HepG2 (cell line): Measurements from ENCODE around the gene BTBD3. TPM values are rescaled to one million over a fixed set of nuclear protein-coding genes. Genes with fewer than 3 reads are reported as not detected.

Source experiments
- ARID4A ChIP-seq: sonication (generic); formaldehyde crosslinking; IDR thresholded peaks from 2 replicates; pipeline ENCODE4 v1.5.0; 2020; ENCODE audit warnings: mild to moderate bottlenecking, missing genetic modification reagents, borderline replicate concordance
- ATF7-NPFF ChIP-seq: sonication (generic); formaldehyde crosslinking; IDR thresholded peaks from 2 replicates; pipeline ENCODE4 v1.8.1; 2023; ENCODE audit warnings: mild to moderate bottlenecking, low read depth, missing genetic modification reagents, moderate library complexity
- CCDC6 ChIP-seq: sonication (generic); formaldehyde crosslinking; IDR thresholded peaks from 2 replicates; pipeline ENCODE4 v1.8.1; 2022; ENCODE audit warnings: mild to moderate bottlenecking, missing genetic modification reagents, moderate library complexity
- GATA4 ChIP-seq: sonication (generic); IDR thresholded peaks from 2 replicates; pipeline ENCODE4 v1.6.1; 2016; ENCODE audit warnings: antibody characterized with exemption, low read depth, borderline replicate concordance
- GMEB1 ChIP-seq: sonication (generic); formaldehyde crosslinking; IDR thresholded peaks from 2 replicates; pipeline ENCODE4 v1.5.1; 2020; ENCODE audit warnings: missing genetic modification reagents, mild to moderate bottlenecking, borderline replicate concordance
- HOXD1 ChIP-seq: sonication (generic); formaldehyde crosslinking; IDR thresholded peaks from 2 replicates; pipeline ENCODE4 v1.5.0; 2020; ENCODE audit warnings: missing genetic modification reagents
- KIAA2018 ChIP-seq: sonication (generic); formaldehyde crosslinking; IDR thresholded peaks from 2 replicates; pipeline ENCODE4 v1.5.0; 2020; ENCODE audit warnings: mild to moderate bottlenecking, missing genetic modification reagents, borderline replicate concordance
- NFYC ChIP-seq: IDR thresholded peaks from 2 replicates; pipeline ENCODE4 v1.6.1; 2016; ENCODE audit warnings: missing genetic modification reagents, missing compliant biosample characterization
- RBM39 ChIP-seq: fragments of 200-400 bp; formaldehyde crosslinking; IDR thresholded peaks from one replicate; pipeline ENCODE4 v1.6.1; 2018; ENCODE audit warnings: antibody characterized with exemption, mild to moderate bottlenecking, low read depth, low read length; ENCODE audit not compliant: poor library complexity, severe bottlenecking
- TBX2 ChIP-seq: sonication (generic); formaldehyde crosslinking; IDR thresholded peaks from 2 replicates; pipeline ENCODE4 v1.5.0; 2020; ENCODE audit warnings: missing genetic modification reagents, mild to moderate bottlenecking, borderline replicate concordance
- THAP8 ChIP-seq: sonication (generic); formaldehyde crosslinking; IDR thresholded peaks from 2 replicates; pipeline ENCODE4 v1.5.1; 2020; ENCODE audit warnings: missing genetic modification reagents, mild to moderate bottlenecking, borderline replicate concordance
- ZNF441 ChIP-seq: sonication (generic); formaldehyde crosslinking; IDR thresholded peaks from 2 replicates; pipeline ENCODE4 v1.7.0; 2021; ENCODE audit warnings: missing genetic modification reagents, borderline replicate concordance
- ZNF737 ChIP-seq: sonication (generic); formaldehyde crosslinking; IDR thresholded peaks from 2 replicates; pipeline ENCODE4 v1.5.0; 2020; ENCODE audit warnings: missing genetic modification reagents, mild to moderate bottlenecking, borderline replicate concordance
- polyA plus RNA-seq, 8 experiments: library from polyadenylated mRNA; depleted of rRNA in 3 of 8; stranded (reverse) in 7 of 8; unstranded in 1 of 8; fragments of >200 nt; fragmentation: Illumina TruSeq in 4 of 8; extraction: Trizol in 4 of 8; gene quantifications; 2 replicates each; pipeline versions ENCODE4 v1.2.1 to v1.2.3, GENCODE V29; 2011 to 2016; ENCODE audit warnings: low read depth in 4 of 8, missing spikeins in 1 of 8, mixed read lengths in 1 of 8; ENCODE audit not compliant: insufficient read depth in 1 of 8
- total RNA-seq, 5 experiments: library from RNA; depleted of rRNA; stranded (reverse); fragments of >200 nt; fragmentation: Illumina TruSeq; extraction: Trizol; gene quantifications; 2 replicates each; pipeline ENCODE4 v1.2.3, GENCODE V29; 2016; ENCODE audit warnings: low read depth in 1 of 5

BTBD3 gene
- total and polyA plus RNA-seq, 2 of the 13 experiments (the other 11 are each of a cell fraction or from before 2014, with no cell fraction given): 32.2 to 41.8 TPM

- TF ChIP-seq GATA4 (no peak), KIAA2018 (CRISPR knock-in tag) (no peak), THAP8 (CRISPR knock-in tag) (no peak), ARID4A (CRISPR knock-in tag) (peak; percentile 67; the same call in 1 of the 2 replicates), ZNF737 (CRISPR knock-in tag) (no peak), NFYC (CRISPR knock-in tag) (no peak), GMEB1 (CRISPR knock-in tag) (no peak), CCDC6 (CRISPR knock-in tag) (no peak), ZNF441 (no peak), ATF7-NPFF (CRISPR knock-in tag) (no peak), TBX2 (CRISPR knock-in tag) (no peak), RBM39 (no peak), HOXD1 (CRISPR knock-in tag) (peak; percentile 37; the same call in 1 of the 2 replicates)
Observed at GRCh38 chr20:11891776-11892545, 25.7 kb upstream of the BTBD3 start (continued).
